Kidney (tissue), 14 donors: ENCODE measurements around the gene CDC14A. TPM values are rescaled to one million over a fixed set of nuclear protein-coding genes. Genes with fewer than 3 reads are reported as not detected.

ENCODE experiments used
- DNase-seq, 5 donors: peaks; one replicate each; pipeline ENCODE4 v3.0.0-alpha.2; 2013 to 2020
- FAIRE-seq: peaks from 2 replicates; lab custom pipeline; 2012; peaks lifted over from hg19 to GRCh38; lab: Jason Lieb, UNC
- H3K27ac ChIP-seq, 2 donors: one replicate each; pipeline ENCODE4 v1.7.0; 2013; ENCODE audit warnings: low read depth in 2 of 2, low read length in 2 of 2, inconsistent platforms in 1 of 2
- H3K27me3 ChIP-seq: one replicate; pipeline ENCODE4 v1.7.1; 2013; ENCODE audit warnings: low read length, inconsistent platforms; ENCODE audit not compliant: control insufficient read depth, insufficient read depth
- H3K36me3 ChIP-seq, 3 donors: one replicate each; pipeline versions ENCODE4 v1.7.0 to v1.7.1; 2013; ENCODE audit warnings: low read length in 3 of 3, control low read depth in 1 of 3, inconsistent platforms in 1 of 3; ENCODE audit not compliant: insufficient read depth in 3 of 3, control insufficient read depth in 2 of 3
- H3K4me1 ChIP-seq, 3 donors: one replicate each; pipeline versions ENCODE4 v1.7.0 to v1.7.1; 2013; ENCODE audit warnings: low read length in 3 of 3, inconsistent platforms in 1 of 3, low read depth in 1 of 3; ENCODE audit not compliant: control insufficient read depth in 2 of 3, insufficient read depth in 2 of 3
- H3K4me3 ChIP-seq, 3 donors: one replicate each; pipeline versions ENCODE4 v1.7.0 to v1.8.1; 2013; ENCODE audit warnings: low read length in 3 of 3, control low read depth in 1 of 3, inconsistent platforms in 1 of 3
- H3K9ac ChIP-seq, 3 donors: one replicate each; pipeline versions ENCODE4 v1.7.0 to v1.7.1; 2013; ENCODE audit warnings: low read length in 3 of 3, control low read depth in 1 of 3, inconsistent platforms in 1 of 3
- H3K9me3 ChIP-seq, 3 donors: one replicate each; pipeline versions ENCODE4 v1.7.0 to v1.7.1; 2013; ENCODE audit warnings: low read length in 3 of 3, control low read depth in 1 of 3, inconsistent platforms in 1 of 3; ENCODE audit not compliant: control insufficient read depth in 2 of 3, insufficient read depth in 1 of 3
- CTCF ChIP-seq: IDR thresholded peaks from 3 replicates; pipeline ENCODE4 v1.5.1; 2012; ENCODE audit warnings: mild to moderate bottlenecking, moderate library complexity, borderline replicate concordance; ENCODE audit not compliant: insufficient read depth; ENCODE audit errors: extremely low read depth
- intact Hi-C: fragments of 100-400 bp; cut with DNase I; formaldehyde crosslinking; loops from one replicate; pipeline ENCODE4 v1.11.1; 2022
- polyA plus RNA-seq: library from polyadenylated mRNA; stranded (reverse); fragments of 350-450 nt; fragmentation: Illumina TruSeq; extraction: RNeasy Lipid Tissue Mini Kit (QIAGEN cat#74804); gene quantifications from one replicate; pipeline ENCODE4 v1.2.3, GENCODE V29; 2014; ENCODE audit warnings: low read depth, low replicate concordance; ENCODE audit not compliant: insufficient read depth
- total RNA-seq: library from RNA; stranded (reverse); fragmentation: NEBNext Ultra II Directional; extraction: Animal tissue kit (Norgen Biotek cat#: 25700); gene quantifications from one replicate; pipeline ENCODE4 v1.2.1, GENCODE V29; 2021
- donor health status: control.
- donor health status: control.
- donor health status: control.
- donor health status: control.
- donor health status: control.
- donor health status: DM: yes; HTN: yes; CAD: no.
- donor health status: Normal renal cell carcinoma (clear cell type).

CDC14A gene
- total and polyA plus RNA-seq, 2 donors from 2014 or later: 4.7 to 11.9 TPM

DNA sequence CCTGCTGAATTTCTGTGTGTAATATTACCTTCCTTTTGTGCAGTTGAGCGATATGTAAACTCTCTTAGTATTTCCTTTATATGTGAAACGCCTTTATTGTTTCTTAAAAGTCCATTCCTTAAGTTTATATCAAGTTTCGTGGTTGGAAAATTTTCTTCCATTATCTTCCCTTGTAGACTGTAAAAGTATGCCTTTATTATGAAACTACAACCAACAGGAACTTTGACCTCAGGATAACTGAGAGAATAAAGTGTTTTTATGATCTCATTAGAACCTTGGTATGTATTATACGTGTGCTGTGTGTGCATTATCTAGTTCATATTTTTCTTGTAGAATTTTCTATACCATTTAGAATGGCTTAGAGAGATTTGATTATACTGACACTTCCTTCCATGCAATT is 3.1 kb upstream of the CDC14A start:
- FAIRE-seq (no peak), DNase-seq (no peak)
- H3K36me3 ChIP-seq: no peaks in the 10 kb centered on the region
- H3K9ac ChIP-seq: no peak overlapping the region
- H3K27me3 ChIP-seq: no peaks in the 10 kb centered on the region
- H3K27ac ChIP-seq: no peak overlapping the region
- peaks cover 0 to 3% (median 3%) of the 10 kb centered on the region in 3 donors for H3K4me1 ChIP-seq
- TF ChIP-seq CTCF: no peak
- no peaks in the 10 kb centered on the region for H3K9me3 ChIP-seq
- H3K4me3 ChIP-seq: no peak overlapping the region
- intact Hi-C loops: no loop called here

DNA sequence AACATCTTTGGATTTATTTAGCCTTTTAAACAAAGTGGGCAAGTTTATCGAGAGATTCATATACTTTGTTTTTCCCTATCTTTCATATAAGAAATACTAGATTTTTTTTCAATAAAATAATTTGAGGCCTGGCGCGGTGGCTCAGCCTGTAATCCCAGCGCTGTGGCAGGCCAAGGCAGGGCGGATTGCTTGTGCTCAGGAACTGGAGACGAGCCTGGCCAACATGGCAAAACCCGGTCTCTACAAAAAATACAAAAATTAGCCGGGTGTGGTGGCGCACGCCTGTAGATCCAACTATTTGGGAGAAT is 1.6 kb upstream of the CDC14A start:
- DNase-seq: no peak
- intact Hi-C loops: no loop called here
- peak overlapping the region; percentile 88 to 97 for H3K27ac ChIP-seq
- peak overlapping the region; percentile 81 to 93 (median 92) for H3K4me3 ChIP-seq
- H3K4me1 ChIP-seq: peaks cover 5 to 6% (median 6%) of the 10 kb centered on the region in 3 donors
- H3K9me3 ChIP-seq: no peaks in the 10 kb centered on the region
- H3K36me3 ChIP-seq: no peaks in the 10 kb centered on the region
- FAIRE-seq: no peak
- H3K9ac ChIP-seq: peak overlapping the region; percentile 7 to 92 (median 89)
- H3K27me3 ChIP-seq: no peaks in the 10 kb centered on the region
- TF ChIP-seq CTCF: no peak

DNA sequence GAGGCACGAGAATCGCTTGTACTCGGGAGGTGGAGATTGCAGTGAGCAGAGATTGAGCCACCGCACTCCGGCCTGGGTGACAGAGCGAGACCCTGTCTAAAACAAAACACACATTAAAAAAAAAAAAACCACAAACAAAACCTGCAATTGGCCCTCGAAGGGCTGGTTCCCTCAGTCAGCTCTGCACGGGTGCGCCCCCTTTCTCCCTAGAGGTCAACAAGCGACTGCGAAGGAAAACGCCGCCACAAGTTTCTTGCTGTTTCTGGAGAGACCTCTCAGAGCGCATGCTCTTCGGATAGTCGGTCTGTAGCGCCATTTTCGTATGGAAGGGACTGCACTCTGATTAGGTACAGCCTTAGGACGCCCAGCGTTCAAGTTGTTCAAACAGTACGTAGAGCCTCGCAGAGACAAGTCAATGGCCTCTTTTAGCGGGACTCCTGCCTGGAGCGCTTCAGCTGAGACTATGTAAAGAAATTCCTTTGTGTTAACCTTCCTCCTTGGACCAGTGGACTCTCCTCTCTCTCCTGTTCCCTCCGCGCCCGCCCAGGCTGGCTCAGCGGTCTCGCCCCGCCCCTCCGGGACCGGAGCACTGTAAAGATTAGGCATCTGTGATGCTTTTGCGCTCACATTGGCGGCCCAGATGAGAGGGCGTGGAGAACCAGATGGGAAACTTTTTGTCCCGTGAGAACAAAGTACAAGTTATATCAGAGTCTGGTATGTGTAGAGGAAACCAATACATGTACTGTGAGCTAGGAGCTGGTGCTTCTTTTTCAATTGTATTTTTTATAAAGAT is 1.0 kb upstream of the CDC14A start:
- H3K4me3 ChIP-seq: peak overlapping the region; percentile 81 to 93 (median 92)
- TF ChIP-seq CTCF: peak; percentile 34
- H3K9ac ChIP-seq: peak overlapping the region; percentile 7 to 92 (median 89)
- peaks cover 5 to 9% (median 6%) of the 10 kb centered on the region in 3 donors for H3K4me1 ChIP-seq
- H3K36me3 ChIP-seq: no peaks in the 10 kb centered on the region
- peak overlapping the region; percentile 88 to 97 for H3K27ac ChIP-seq
- H3K27me3 ChIP-seq: no peaks in the 10 kb centered on the region
- H3K9me3 ChIP-seq: no peaks in the 10 kb centered on the region
- intact Hi-C loops: no loop called here
- FAIRE-seq (no peak), DNase-seq (peak; percentile 92 to 97 (median 94))
